ENCODE measurements around the gene PXT1.

PXT1 gene

GRCh38 chr6:36343109-36343680, 99.5 kb downstream of the PXT1 start:
- DNase-seq: no peak

DNA sequence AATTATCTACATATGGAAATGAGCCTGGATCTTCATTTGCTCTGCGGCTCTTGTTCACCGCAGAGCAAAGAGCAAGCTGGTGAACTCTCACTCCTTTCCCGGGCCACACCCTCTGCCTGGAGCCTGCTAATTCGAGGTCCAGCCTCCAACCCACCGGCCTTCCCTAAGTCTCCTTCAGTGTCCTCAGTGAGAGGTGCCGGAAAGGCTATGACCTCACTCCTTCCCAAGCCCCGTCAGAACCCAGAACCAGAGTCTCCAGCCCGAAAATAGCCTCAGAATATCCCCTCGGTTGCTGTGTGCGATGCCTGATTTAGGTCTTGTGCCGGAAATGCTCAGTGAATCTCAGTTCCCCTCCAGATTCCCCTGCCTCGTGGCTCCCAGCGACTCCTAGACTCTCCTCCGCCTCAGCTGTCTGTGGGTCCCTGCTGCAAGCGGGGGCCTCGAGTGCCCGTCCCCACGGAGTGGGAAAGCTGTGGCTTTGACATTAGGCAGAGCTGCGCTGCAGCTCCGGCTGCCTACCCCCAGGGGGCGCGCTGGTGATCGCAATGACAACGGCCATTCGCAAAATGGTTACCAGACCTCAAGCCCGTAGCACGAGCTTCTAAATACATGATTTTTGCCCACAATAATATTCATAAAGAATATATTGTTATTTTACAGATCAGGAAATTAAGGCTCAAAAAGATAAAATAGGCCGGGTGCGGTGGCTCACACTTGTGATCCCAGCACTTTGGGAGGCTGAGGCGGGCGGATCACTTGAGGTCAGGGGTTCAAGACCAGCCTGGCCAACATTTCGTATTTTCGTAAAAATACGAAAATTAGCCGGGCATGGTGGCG, 101.8 kb downstream of the PXT1 start:
- peak; percentile 91 for DNase-seq
